NB4 (cell line): ENCODE results near the gene SNX18.

Source experiments
- DNase-seq: peaks from one replicate; pipeline ENCODE4 v3.0.0; 2010; ENCODE audit warnings: low read depth
- H3K4me3 ChIP-seq: one replicate; pipeline ENCODE4 v1.5.1; 2011; ENCODE audit warnings: mild to moderate bottlenecking, low read depth, low read length, moderate library complexity
- CTCF ChIP-seq: IDR thresholded peaks from one replicate; pipeline ENCODE4 v1.5.1; 2012; ENCODE audit warnings: low read depth, low read length
- MAX ChIP-seq: IDR thresholded peaks from 2 replicates; pipeline ENCODE4 v1.6.1; 2011; ENCODE audit warnings: low read depth, low read length
- MYC ChIP-seq: IDR thresholded peaks from 2 replicates; pipeline ENCODE4 v1.6.1; 2011; ENCODE audit warnings: low read depth, low read length
- POLR2A ChIP-seq: IDR thresholded peaks from 2 replicates; pipeline ENCODE4 v1.6.1; 2011; ENCODE audit warnings: mild to moderate bottlenecking; ENCODE audit not compliant: insufficient read length; ENCODE audit errors: extremely low read depth

Gene SNX18

DNA sequence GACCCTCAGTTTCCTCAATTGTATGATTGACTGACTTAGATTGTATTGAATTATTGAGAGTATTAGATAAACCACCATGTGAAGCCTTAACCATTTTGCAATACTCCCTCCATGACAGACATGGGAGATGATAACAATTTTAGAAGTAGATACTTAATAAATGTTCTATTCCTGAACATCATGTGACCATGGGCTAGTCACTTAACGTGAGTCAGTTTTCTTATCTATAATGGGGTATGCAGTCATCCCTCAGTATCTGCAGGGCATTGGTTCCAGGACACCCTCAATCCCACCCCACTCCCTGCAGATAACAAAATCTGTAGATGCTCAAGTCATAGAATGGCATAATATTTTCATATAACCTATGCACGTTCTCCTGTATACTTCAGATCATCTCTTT lies 31.0 kb downstream of the SNX18 start:
- no peak for DNase-seq
- H3K4me3 ChIP-seq = no peak overlapping the region
- TF ChIP-seq MYC = no peak
- TF ChIP-seq POLR2A = no peak
- TF ChIP-seq CTCF = no peak

DNA sequence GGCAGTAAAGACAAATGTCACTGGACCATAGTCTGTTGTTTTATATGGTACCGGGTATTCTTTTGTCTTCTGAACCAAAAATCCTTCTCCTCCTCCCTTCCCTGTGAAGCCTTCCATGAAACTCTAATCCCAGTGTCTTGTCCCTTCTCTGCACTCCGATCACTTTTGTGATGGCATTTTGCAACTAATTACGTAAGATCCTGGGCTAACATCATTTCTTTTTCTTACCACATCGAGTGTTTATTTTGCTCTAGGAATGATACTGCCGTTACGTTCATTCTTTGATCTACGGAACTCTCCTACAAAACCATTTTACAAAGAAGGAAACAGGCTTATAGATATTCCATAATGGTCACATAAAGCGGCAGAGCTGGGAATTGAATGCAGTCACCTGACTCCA lies 33.7 kb downstream of the SNX18 start:
- no peak overlapping the region for H3K4me3 ChIP-seq
- DNase-seq = peak; percentile 7
- TF ChIP-seq POLR2A (no peak), MYC (no peak), MAX (no peak), CTCF (no peak)

DNA sequence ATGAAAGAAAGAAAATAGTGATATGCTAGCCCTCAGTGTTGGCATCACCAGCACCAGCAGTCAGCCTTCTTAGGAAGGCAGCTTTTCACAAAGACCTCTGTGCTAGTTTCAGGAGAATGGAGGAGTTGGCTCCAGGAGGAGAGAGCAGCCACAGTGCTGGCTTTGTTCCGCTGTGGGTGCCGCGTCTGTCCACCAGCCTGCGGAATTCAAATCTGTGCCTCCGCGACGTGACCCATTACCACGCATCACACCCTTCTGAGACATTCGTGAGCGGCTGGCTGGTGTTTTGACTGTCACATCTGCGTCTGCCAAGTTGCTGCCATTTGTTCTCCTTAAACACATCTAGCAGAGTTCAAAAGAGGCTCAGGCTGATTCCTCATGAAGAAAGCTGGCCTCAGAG lies 34.4 kb downstream of the SNX18 start:
- H3K4me3 ChIP-seq = no peak overlapping the region
- TF ChIP-seq MYC = no peak
- DNase-seq = no peak

GRCh38 chr5:54552446-54552845 lies 34.9 kb downstream of the SNX18 start:
- TF ChIP-seq MAX = no peak
- no peak for TF ChIP-seq CTCF
- TF ChIP-seq MYC = no peak
- no peak for TF ChIP-seq POLR2A
- no peak for DNase-seq
- H3K4me3 ChIP-seq = no peak overlapping the region

- TF ChIP-seq MAX = no peak
- no peak for TF ChIP-seq CTCF
- no peak for TF ChIP-seq MYC
- TF ChIP-seq POLR2A = no peak
- H3K4me3 ChIP-seq = no peak overlapping the region
- no peak for DNase-seq
Observed at GRCh38 chr5:54553659-54554207, 36.2 kb downstream of the SNX18 start.

DNA sequence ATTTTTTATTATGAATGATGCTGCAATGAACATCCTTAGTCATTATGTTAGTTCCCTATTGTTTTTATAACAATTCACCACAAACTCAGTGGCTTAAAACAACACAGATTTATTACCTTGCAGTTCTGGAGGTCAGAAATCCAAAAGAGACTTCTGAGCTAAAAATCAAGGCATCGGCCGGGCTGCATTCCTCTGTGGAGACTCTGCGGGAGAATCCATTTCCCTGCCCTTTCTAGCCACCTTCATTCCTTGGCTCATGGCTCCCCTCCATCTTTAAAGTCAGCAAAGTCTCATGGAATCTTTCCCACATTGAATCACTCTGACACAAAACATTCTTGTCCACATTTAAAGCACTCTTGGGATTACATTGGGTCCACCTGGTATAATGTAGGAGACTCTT lies 38.6 kb downstream of the SNX18 start:
- H3K4me3 ChIP-seq = no peak overlapping the region
- TF ChIP-seq CTCF (no peak), MAX (no peak), MYC (no peak), POLR2A (no peak)

GRCh38 chr5:54558362-54558761 lies 40.8 kb downstream of the SNX18 start:
- TF ChIP-seq MAX (no peak), POLR2A (no peak), MYC (no peak), CTCF (no peak)
- H3K4me3 ChIP-seq = no peak overlapping the region
- DNase-seq = no peak

More for the DNA sequence above, 38.6 kb downstream of the SNX18 start:
- DNase-seq = no peak
